ENCODE data around the gene ZGRF1.
"Not testable (repeated sequence)": the region's sequence is repeated elsewhere in the genome, so short reads cannot be mapped to it uniquely, and the experiment has no call there.

The ZGRF1 gene

GRCh38 chr4:112532267-112532666 lies 104.4 kb downstream of the ZGRF1 start:
- Histone ChIP-seq H3K4me3 (ENCODE audit: low read depth, low read length) (no peak overlapping the region), H3K27me3 (ENCODE audit: control insufficient read depth, insufficient read depth, low read length) (no peaks in the 10 kb centered on the region), H3K9ac (ENCODE audit: low read depth, low read length) (no peak overlapping the region), H3K9me3 (ENCODE audit: control insufficient read depth, insufficient read depth, low read length) (no peaks in the 10 kb centered on the region), H3K4me1 (ENCODE audit: control insufficient read depth, insufficient read depth, low read length) (no peaks in the 10 kb centered on the region), H3K36me3 (ENCODE audit: control insufficient read depth, insufficient read depth, low read length) (no peaks in the 10 kb centered on the region)

DNA sequence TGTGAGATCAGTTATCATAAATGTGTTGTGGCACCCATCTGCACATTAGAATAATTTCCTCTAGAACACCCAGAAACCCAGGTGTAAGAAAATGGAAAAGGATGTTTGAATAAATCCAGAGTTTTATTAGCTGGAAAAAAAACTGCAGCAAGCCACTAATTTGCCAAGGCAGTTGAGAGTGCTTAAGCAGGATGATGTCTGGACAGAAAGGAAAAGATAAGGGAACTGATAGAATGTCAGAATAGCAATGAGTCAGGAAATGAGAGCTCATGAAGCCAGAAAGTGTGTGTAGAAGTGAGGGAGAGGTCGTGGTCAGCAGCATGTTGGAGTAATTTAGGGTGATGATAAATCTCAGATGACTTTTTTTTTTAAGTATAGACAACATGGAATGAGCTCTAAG lies 105.6 kb downstream of the ZGRF1 start:
- H3K27me3 ChIP-seq (ENCODE audit: control insufficient read depth, insufficient read depth, low read length) = peaks cover 5% of the 10 kb centered on the region
- no peak overlapping the region for H3K4me3 ChIP-seq (ENCODE audit: low read depth, low read length)
- no peak overlapping the region for H3K9ac ChIP-seq (ENCODE audit: low read depth, low read length)
- H3K36me3 ChIP-seq (ENCODE audit: control insufficient read depth, insufficient read depth, low read length) = no peaks in the 10 kb centered on the region
- H3K4me1 ChIP-seq (ENCODE audit: control insufficient read depth, insufficient read depth, low read length) = no peaks in the 10 kb centered on the region
- no peaks in the 10 kb centered on the region for H3K9me3 ChIP-seq (ENCODE audit: control insufficient read depth, insufficient read depth, low read length)

DNA sequence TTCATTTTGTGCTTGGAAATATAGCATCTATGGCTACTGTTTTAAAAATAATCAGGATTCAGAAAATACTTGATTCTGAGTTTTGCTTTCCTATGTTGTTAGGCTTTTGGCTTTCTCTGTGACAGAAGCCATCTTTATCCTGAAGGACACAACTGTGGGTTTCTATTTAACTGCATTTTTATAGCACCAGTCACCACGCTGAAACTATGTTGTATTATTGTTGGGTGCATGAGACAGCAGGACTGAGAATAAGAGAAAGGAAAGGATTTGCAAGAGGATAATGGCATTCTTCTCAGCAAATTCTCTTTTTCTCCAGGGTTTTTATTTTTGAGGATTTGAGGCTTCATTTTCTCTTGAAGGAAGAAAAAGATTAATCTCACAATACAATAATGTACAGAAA lies 110.6 kb downstream of the ZGRF1 start:
- no peaks in the 10 kb centered on the region for H3K36me3 ChIP-seq (ENCODE audit: control insufficient read depth, insufficient read depth, low read length)
- H3K4me3 ChIP-seq (ENCODE audit: low read depth, low read length) = no peak overlapping the region
- H3K9me3 ChIP-seq (ENCODE audit: control insufficient read depth, insufficient read depth, low read length) = no peaks in the 10 kb centered on the region
- no peak overlapping the region for H3K9ac ChIP-seq (ENCODE audit: low read depth, low read length)
- H3K4me1 ChIP-seq (ENCODE audit: control insufficient read depth, insufficient read depth, low read length) = peaks cover 7% of the 10 kb centered on the region
- H3K27me3 ChIP-seq (ENCODE audit: control insufficient read depth, insufficient read depth, low read length) = peaks cover 49% of the 10 kb centered on the region

DNA sequence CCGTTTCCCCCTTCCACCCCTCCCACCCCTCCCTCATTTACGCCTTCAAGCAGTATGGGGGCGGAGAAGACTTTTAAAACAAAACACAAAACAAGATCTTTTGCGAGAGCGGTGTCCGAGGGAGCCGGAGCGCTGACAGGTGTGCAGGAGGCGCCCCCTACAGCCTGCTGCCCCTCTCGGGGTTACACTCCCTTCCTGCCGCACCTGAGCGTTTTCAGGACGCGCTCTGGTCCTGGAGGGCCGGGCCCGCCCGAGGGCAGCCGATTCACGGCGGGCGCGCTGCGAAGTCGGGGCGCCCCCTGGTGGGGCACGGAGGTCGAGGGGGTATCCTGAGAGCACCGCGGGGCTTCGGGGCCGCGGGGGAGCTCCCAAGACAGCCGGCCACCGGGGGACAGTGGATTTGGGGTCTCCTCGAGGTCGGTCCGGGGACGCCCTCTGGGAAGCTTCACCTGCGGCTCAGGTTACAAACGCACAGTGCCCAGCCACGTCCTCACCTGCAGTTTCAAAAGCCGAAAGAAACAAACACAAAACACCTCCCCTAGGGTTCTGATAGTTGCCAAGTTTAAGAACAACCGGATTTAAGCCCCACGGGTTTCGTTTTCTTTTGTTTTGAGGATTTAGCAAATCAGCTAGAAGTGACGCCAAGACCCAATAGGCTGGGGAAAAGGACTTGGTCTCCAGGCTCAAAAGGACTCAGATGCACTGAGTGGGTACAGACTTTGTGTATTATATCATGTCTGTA lies 112.8 kb downstream of the ZGRF1 start:
- Histone ChIP-seq H3K9ac (ENCODE audit: low read depth, low read length) (no peak overlapping the region), H3K27me3 (ENCODE audit: control insufficient read depth, insufficient read depth, low read length) (peaks cover 70% of the 10 kb centered on the region), H3K4me3 (ENCODE audit: low read depth, low read length) (peak overlapping the region; percentile 38), H3K36me3 (ENCODE audit: control insufficient read depth, insufficient read depth, low read length) (no peaks in the 10 kb centered on the region), H3K9me3 (ENCODE audit: control insufficient read depth, insufficient read depth, low read length) (no peaks in the 10 kb centered on the region), H3K4me1 (ENCODE audit: control insufficient read depth, insufficient read depth, low read length) (peaks cover 21% of the 10 kb centered on the region)

DNA sequence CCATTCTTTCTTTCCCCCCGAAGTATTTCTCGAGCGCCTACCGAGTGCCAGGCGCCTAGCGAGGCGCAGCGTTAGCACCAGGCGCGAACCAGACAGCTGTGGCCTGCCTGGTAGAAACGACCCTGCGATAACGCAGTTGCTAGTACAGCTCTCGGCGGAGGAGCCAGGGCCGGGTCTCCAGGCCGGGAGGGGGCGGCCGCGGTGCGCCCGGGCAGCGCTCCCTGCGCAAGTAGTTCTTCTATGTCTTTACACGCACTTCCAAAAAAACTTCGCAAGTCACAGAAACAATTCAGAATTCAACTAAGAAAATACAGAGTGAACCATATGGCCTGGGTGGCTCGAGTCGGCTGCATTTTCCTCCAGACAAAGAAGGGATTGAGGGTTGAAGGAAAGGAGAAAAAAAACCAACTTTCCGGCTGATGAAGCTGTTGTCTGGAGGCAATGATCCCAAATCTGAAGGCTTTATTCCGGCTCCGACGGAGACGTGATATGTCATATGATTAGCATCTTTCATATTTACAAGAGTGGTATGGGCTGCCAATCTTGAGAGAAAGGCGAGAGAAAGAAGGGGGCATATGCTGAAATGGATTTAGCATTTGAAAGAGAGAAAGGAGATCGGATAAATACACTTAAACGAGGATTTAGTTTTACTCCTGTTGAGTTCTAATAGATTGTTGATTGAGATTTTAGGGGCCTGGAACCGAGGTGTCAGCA lies 113.5 kb downstream of the ZGRF1 start:
- H3K9ac ChIP-seq (ENCODE audit: low read depth, low read length) = no peak overlapping the region
- H3K4me1 ChIP-seq (ENCODE audit: control insufficient read depth, insufficient read depth, low read length) = peaks cover 21% of the 10 kb centered on the region
- peak overlapping the region; percentile 31 for H3K4me3 ChIP-seq (ENCODE audit: low read depth, low read length)
- no peaks in the 10 kb centered on the region for H3K9me3 ChIP-seq (ENCODE audit: control insufficient read depth, insufficient read depth, low read length)
- peaks cover 78% of the 10 kb centered on the region for H3K27me3 ChIP-seq (ENCODE audit: control insufficient read depth, insufficient read depth, low read length)
- no peaks in the 10 kb centered on the region for H3K36me3 ChIP-seq (ENCODE audit: control insufficient read depth, insufficient read depth, low read length)

DNA sequence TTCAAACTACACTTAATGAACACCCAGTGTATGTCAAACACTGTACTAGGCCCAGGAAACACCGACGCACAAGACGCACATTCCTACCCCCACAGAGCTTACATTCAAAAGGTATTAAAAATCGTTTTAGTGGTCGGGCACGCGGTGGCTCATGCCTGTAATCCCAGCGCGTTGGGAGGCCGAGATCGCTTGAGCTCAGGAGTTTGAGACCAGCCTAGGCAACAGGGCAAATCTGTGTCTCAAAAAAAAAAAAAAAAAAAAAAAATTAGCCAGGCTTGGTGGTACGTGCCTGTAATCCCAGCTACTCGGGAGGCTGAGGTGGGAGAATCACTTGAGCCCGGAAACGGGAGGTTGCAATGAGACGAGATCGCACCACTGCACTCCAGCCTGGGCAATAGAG lies 114.3 kb downstream of the ZGRF1 start:
- H3K9me3 ChIP-seq (ENCODE audit: control insufficient read depth, insufficient read depth, low read length); H3K36me3 ChIP-seq (ENCODE audit: control insufficient read depth, insufficient read depth, low read length); H3K9ac ChIP-seq (ENCODE audit: low read depth, low read length): not testable (repeated sequence)
- Histone ChIP-seq H3K4me1 (ENCODE audit: control insufficient read depth, insufficient read depth, low read length) (peaks cover 21% of the 10 kb centered on the region), H3K4me3 (ENCODE audit: low read depth, low read length) (peak overlapping the region; percentile 31), H3K27me3 (ENCODE audit: control insufficient read depth, insufficient read depth, low read length) (peaks cover 85% of the 10 kb centered on the region)

GRCh38 chr4:112521123-112522023 lies 115.3 kb downstream of the ZGRF1 start:
- no peaks in the 10 kb centered on the region for H3K36me3 ChIP-seq (ENCODE audit: control insufficient read depth, insufficient read depth, low read length)
- no peaks in the 10 kb centered on the region for H3K9me3 ChIP-seq (ENCODE audit: control insufficient read depth, insufficient read depth, low read length)
- no peak overlapping the region for H3K9ac ChIP-seq (ENCODE audit: low read depth, low read length)
- peaks cover 90% of the 10 kb centered on the region for H3K27me3 ChIP-seq (ENCODE audit: control insufficient read depth, insufficient read depth, low read length)
- peak overlapping the region; percentile 61 for H3K4me3 ChIP-seq (ENCODE audit: low read depth, low read length)
- peaks cover 26% of the 10 kb centered on the region for H3K4me1 ChIP-seq (ENCODE audit: control insufficient read depth, insufficient read depth, low read length)

DNA sequence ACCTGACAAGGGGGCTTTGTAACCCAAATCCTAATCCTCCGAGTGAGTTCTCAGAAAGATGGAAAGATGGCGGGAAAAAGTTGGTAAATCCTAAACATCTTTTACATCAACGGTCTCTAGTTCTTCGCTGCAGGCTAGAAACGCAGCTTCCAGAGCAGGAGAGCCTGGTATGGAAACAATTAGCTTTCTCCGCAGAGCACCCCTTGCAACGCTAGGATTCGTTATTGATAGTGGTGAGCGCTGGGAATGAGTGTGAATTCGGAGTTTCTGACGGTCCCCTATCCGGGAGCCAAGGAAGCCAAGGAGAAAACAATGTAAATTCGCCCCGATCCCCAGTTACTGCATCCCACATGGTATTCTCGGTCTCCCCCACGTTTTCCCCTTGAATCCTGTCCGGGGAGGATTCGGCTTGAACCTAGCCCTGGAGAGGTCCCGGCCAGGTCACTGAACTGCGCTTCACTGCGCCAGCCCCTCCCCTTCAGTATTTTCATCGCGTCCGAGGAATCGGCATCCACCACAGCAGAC lies 116.0 kb downstream of the ZGRF1 start:
- Histone ChIP-seq H3K36me3 (ENCODE audit: control insufficient read depth, insufficient read depth, low read length) (no peaks in the 10 kb centered on the region), H3K9ac (ENCODE audit: low read depth, low read length) (no peak overlapping the region), H3K27me3 (ENCODE audit: control insufficient read depth, insufficient read depth, low read length) (peaks cover 87% of the 10 kb centered on the region), H3K4me1 (ENCODE audit: control insufficient read depth, insufficient read depth, low read length) (peaks cover 26% of the 10 kb centered on the region), H3K4me3 (ENCODE audit: low read depth, low read length) (peak overlapping the region; percentile 61), H3K9me3 (ENCODE audit: control insufficient read depth, insufficient read depth, low read length) (no peaks in the 10 kb centered on the region)

DNA sequence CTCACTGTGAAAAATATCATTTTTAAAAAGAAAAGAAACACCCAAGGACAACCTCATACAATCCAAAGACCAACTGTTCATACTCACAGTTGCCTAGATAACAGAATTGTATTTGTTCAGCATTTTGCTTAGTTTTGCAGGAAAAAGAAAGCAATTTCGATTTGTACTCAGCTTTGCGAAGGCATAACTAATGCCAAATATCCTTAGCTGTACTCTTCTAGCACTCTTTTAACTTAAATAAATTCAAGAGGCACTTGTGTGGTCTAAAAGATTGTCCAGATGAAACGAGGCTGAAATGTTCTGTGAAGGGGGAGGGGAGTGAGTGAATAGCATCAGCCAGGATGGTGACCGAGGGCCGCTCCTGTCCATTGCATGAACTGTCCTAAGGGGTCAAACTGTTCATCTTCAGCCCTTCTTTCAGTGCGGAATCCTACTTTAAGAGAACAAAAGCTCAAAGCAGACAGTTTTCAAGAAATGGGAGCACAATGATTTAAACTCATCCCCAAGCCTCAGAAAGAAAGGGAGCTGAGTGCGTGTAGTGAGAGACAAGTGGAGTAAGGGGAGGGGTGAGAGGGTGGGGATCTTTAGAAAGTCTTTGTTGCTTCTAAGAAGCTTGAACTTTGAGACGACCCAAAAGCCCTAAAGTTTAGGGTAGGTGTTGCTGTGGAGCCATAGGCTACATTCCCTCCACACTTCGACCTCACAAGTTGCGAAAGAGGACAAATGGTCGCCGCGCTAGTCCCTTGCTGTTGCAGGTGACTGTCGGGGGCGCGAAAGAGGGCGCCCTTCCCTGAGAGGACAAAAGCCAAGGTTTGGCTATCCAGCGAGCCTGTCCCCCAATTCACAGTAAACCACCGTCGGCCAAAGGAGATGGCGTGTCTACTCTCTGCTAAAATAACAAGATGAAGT lies 116.8 kb downstream of the ZGRF1 start:
- no peaks in the 10 kb centered on the region for H3K9me3 ChIP-seq (ENCODE audit: control insufficient read depth, insufficient read depth, low read length)
- no peaks in the 10 kb centered on the region for H3K36me3 ChIP-seq (ENCODE audit: control insufficient read depth, insufficient read depth, low read length)
- H3K9ac ChIP-seq (ENCODE audit: low read depth, low read length) = no peak overlapping the region
- peaks cover 30% of the 10 kb centered on the region for H3K4me1 ChIP-seq (ENCODE audit: control insufficient read depth, insufficient read depth, low read length)
- H3K27me3 ChIP-seq (ENCODE audit: control insufficient read depth, insufficient read depth, low read length) = peaks cover 86% of the 10 kb centered on the region
- peak overlapping the region; percentile 61 for H3K4me3 ChIP-seq (ENCODE audit: low read depth, low read length)

- H3K9me3 ChIP-seq (ENCODE audit: control insufficient read depth, insufficient read depth, low read length) = no peaks in the 10 kb centered on the region
- no peak overlapping the region for H3K9ac ChIP-seq (ENCODE audit: low read depth, low read length)
- no peak overlapping the region for H3K4me3 ChIP-seq (ENCODE audit: low read depth, low read length)
- H3K27me3 ChIP-seq (ENCODE audit: control insufficient read depth, insufficient read depth, low read length) = peaks cover 92% of the 10 kb centered on the region
- no peaks in the 10 kb centered on the region for H3K36me3 ChIP-seq (ENCODE audit: control insufficient read depth, insufficient read depth, low read length)
- H3K4me1 ChIP-seq (ENCODE audit: control insufficient read depth, insufficient read depth, low read length) = peaks cover 37% of the 10 kb centered on the region
These were observed 118.0 kb downstream of the ZGRF1 start for GRCh38 chr4:112518675-112519074.

DNA sequence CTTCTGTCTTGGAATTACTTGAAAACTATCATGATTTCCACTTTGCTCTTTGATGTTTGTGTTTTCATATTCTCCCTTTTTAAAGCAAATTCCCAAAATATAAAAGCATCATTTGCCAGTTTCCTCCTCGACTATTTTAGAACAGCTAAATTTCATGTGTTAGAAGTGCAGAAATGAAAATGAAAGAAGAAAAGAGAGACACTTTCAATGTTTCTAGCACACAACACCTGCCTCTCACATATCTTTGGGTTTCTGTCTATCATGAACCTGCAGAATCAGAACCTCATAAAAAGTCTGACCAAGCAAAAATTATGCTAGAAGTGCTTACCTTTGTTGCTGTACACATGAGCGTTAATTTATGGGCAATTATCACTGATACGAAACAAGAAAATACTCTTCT lies 118.8 kb downstream of the ZGRF1 start:
- Histone ChIP-seq H3K9me3 (ENCODE audit: control insufficient read depth, insufficient read depth, low read length) (no peaks in the 10 kb centered on the region), H3K4me1 (ENCODE audit: control insufficient read depth, insufficient read depth, low read length) (peaks cover 38% of the 10 kb centered on the region), H3K27me3 (ENCODE audit: control insufficient read depth, insufficient read depth, low read length) (peaks cover 93% of the 10 kb centered on the region), H3K9ac (ENCODE audit: low read depth, low read length) (no peak overlapping the region), H3K4me3 (ENCODE audit: low read depth, low read length) (no peak overlapping the region), H3K36me3 (ENCODE audit: control insufficient read depth, insufficient read depth, low read length) (no peaks in the 10 kb centered on the region)
